GM23248 (cell line): Measurements from ENCODE around the gene BRD2. TPM values are rescaled to one million over a fixed set of nuclear protein-coding genes. Genes with fewer than 3 reads are reported as not detected.

Experiments
- DNase-seq: peaks from one replicate; pipeline ENCODE4 v3.0.0-alpha.2; 2015
- H2AFZ ChIP-seq: fragments of 200-600 bp; sonication (generic); 2 replicates; pipeline ENCODE4 v1.6.1; 2016; ENCODE audit warnings: antibody characterized with exemption
- H3F3A ChIP-seq: fragments of 200-600 bp; sonication (generic); 2 replicates; pipeline ENCODE4 v1.6.1; 2016; ENCODE audit warnings: mild to moderate bottlenecking, antibody characterized with exemption, mixed run types; ENCODE audit not compliant: insufficient read depth
- H3K27ac ChIP-seq: fragments of 200-600 bp; sonication (generic); 2 replicates; pipeline ENCODE4 v1.5.1; 2016; ENCODE audit warnings: mild to moderate bottlenecking
- H3K27me3 ChIP-seq: fragments of 200-600 bp; sonication (generic); replicated peaks from 2 replicates; pipeline ENCODE4 v1.6.1; 2016; ENCODE audit warnings: mild to moderate bottlenecking; ENCODE audit not compliant: insufficient read depth
- H3K36me3 ChIP-seq: fragments of 200-600 bp; sonication (generic); 2 replicates; pipeline ENCODE4 v1.6.1; 2016; ENCODE audit warnings: low read depth, mild to moderate bottlenecking
- H3K4me1 ChIP-seq: fragments of 200-600 bp; sonication (generic); 2 replicates; pipeline ENCODE4 v1.6.1; 2016; ENCODE audit warnings: mild to moderate bottlenecking; ENCODE audit not compliant: insufficient read depth
- H3K4me2 ChIP-seq: fragments of 200-600 bp; sonication (generic); one replicate; pipeline ENCODE4 v1.6.1; 2016; ENCODE audit warnings: mild to moderate bottlenecking; ENCODE audit not compliant: unreplicated experiment
- H3K4me3 ChIP-seq: fragments of 200-600 bp; sonication (generic); 2 replicates; pipeline ENCODE4 v1.5.1; 2016; ENCODE audit warnings: mild to moderate bottlenecking
- H3K79me2 ChIP-seq: fragments of 200-600 bp; sonication (generic); 2 replicates; pipeline ENCODE4 v1.6.1; 2016; ENCODE audit warnings: mild to moderate bottlenecking; ENCODE audit not compliant: insufficient read depth
- H3K9ac ChIP-seq: fragments of 200-600 bp; sonication (generic); 2 replicates; pipeline ENCODE4 v1.6.1; 2016; ENCODE audit warnings: mild to moderate bottlenecking
- H3K9me2 ChIP-seq: fragments of 200-600 bp; sonication (generic); 2 replicates; pipeline ENCODE4 v1.6.1; 2016; ENCODE audit warnings: mixed run types, mild to moderate bottlenecking, moderate library complexity; ENCODE audit not compliant: insufficient read depth
- H3K9me3 ChIP-seq: fragments of 200-600 bp; sonication (generic); one replicate; pipeline ENCODE4 v1.6.1; 2017; ENCODE audit warnings: low read depth
- H4K20me1 ChIP-seq: fragments of 200-600 bp; sonication (generic); 2 replicates; pipeline ENCODE4 v1.6.0; 2016; ENCODE audit not compliant: insufficient read depth
- EZH2 ChIP-seq: fragments of 200-600 bp; sonication (generic); IDR thresholded peaks from 2 replicates; pipeline ENCODE4 v1.6.1; 2018; ENCODE audit warnings: antibody characterized with exemption, mild to moderate bottlenecking; ENCODE audit not compliant: insufficient read depth, poor library complexity, severe bottlenecking
- EZH2phosphoT487 ChIP-seq: fragments of 200-600 bp; sonication (generic); IDR thresholded peaks from 2 replicates; pipeline ENCODE4 v1.6.1; 2018; ENCODE audit warnings: antibody characterized with exemption, moderate library complexity, mild to moderate bottlenecking, low read depth; ENCODE audit not compliant: insufficient read depth
- WGBS, 2 experiments: methylation state at CpG; one replicate each; pipeline ENCODE4 v1.1.6; 2015 to 2017; ENCODE audit warnings: low lambda C conversion rate in 2 of 2, low coverage in 1 of 2; ENCODE audit errors: missing lambda C conversion rate in 2 of 2; 5-methylcytosine and 5-hydroxymethylcytosine counted together
- in situ Hi-C: fragments of 300-500 bp; cut with MboI; formaldehyde crosslinking; loops from 2 replicates; pipeline ENCODE4 v1.15.0; 2020
- polyA plus RNA-seq: library from polyadenylated mRNA; unstranded; fragments of >200 nt; fragmentation: Nextera tagmentation; extraction: Ambion mirVana; gene quantifications from 2 replicates; pipeline ENCODE4 v1.2.1, GENCODE V29; 2016
- total RNA-seq: library from RNA; depleted of rRNA; stranded (reverse); fragments of >200 nt; shearing (Covaris generic); gene quantifications from 2 replicates; pipeline ENCODE4 v1.2.3, GENCODE V29; 2014; rRNA removed

Gene BRD2
- total and polyA plus RNA-seq, 2 experiments from 2014 or later: 85.4 to 105 TPM

GRCh38 chr6:33030245-33030644 is 61.9 kb downstream of the BRD2 start:
- Histone ChIP-seq H3K36me3 (no peaks in the 10 kb centered on the region), H2AFZ (no peak overlapping the region), H3K4me3 (no peak overlapping the region), H3K9me2 (no peaks in the 10 kb centered on the region), H4K20me1 (no peaks in the 10 kb centered on the region), H3K27me3 (peaks cover 55% of the 10 kb centered on the region), H3F3A (no peaks in the 10 kb centered on the region), H3K9ac (no peak overlapping the region), H3K27ac (no peak overlapping the region), H3K79me2 (no peaks in the 10 kb centered on the region), H3K4me2 (no peak overlapping the region), H3K4me1 (no peaks in the 10 kb centered on the region), H3K9me3 (no peaks in the 10 kb centered on the region)
- TF ChIP-seq EZH2: no peak
- TF ChIP-seq EZH2phosphoT487: no peak
- in situ Hi-C loops: no loop called here
- no peak for DNase-seq
- WGBS, 2 experiments: 47 to 54% methylated on average over 3 of the region's 3 CpGs

Other genes starting within 250 kb of the BRD2 start
- not detected in 2 replicates for gene HLA-DQA2, start 227.2 kb upstream of the BRD2 start, total RNA-seq
- gene HLA-DQA2, start 227.2 kb upstream of the BRD2 start, polyA plus RNA-seq: not detected in 2 replicates
- gene HLA-DQB2, start 205.1 kb upstream of the BRD2 start, total RNA-seq: not detected in 2 replicates
- not detected in 2 replicates for gene HLA-DQB2, start 205.1 kb upstream of the BRD2 start, polyA plus RNA-seq
- not detected in 2 replicates for gene HLA-DOB, start 151.6 kb upstream of the BRD2 start, total RNA-seq
- not detected in 2 replicates for gene HLA-DOB, start 151.6 kb upstream of the BRD2 start, polyA plus RNA-seq
- 2.2 and 5.4 TPM in 2 replicates for gene TAP2, start 129.9 kb upstream of the BRD2 start, total RNA-seq
- gene TAP2, start 129.9 kb upstream of the BRD2 start, polyA plus RNA-seq: 4.6 and 5.1 TPM in 2 replicates
- gene PSMB8, start 124.5 kb upstream of the BRD2 start, total RNA-seq: 21.6 and 27.2 TPM in 2 replicates
- gene PSMB8, start 124.5 kb upstream of the BRD2 start, polyA plus RNA-seq: 33.5 and 36.0 TPM in 2 replicates
- 27.5 and 30.7 TPM in 2 replicates for gene TAP1, start 114.9 kb upstream of the BRD2 start, total RNA-seq
- gene TAP1, start 114.9 kb upstream of the BRD2 start, polyA plus RNA-seq: 29.8 and 30.7 TPM in 2 replicates
- gene PSMB9, start 114.4 kb upstream of the BRD2 start, total RNA-seq: 3.4 and 5.1 TPM in 2 replicates
- 11.2 and 12.3 TPM in 2 replicates for gene PSMB9, start 114.4 kb upstream of the BRD2 start, polyA plus RNA-seq
- not detected in 2 replicates for gene HLA-DMB, start 27.6 kb upstream of the BRD2 start, total RNA-seq
- gene HLA-DMB, start 27.6 kb upstream of the BRD2 start, polyA plus RNA-seq: 0.46 TPM in 1 of 2 replicates, not detected in the other
- 1.1 and 6.3 TPM in 2 replicates for gene HLA-DMA, start 15.5 kb upstream of the BRD2 start, total RNA-seq
- gene HLA-DMA, start 15.5 kb upstream of the BRD2 start, polyA plus RNA-seq: 5.6 and 6.2 TPM in 2 replicates
- not detected in 2 replicates for gene HLA-DOA, start 41.0 kb downstream of the BRD2 start, total RNA-seq
- 0.18 TPM in 1 of 2 replicates, not detected in the other for gene HLA-DOA, start 41.0 kb downstream of the BRD2 start, polyA plus RNA-seq
- gene HLA-DPA1, start 105.1 kb downstream of the BRD2 start, total RNA-seq: 0.89 and 2.5 TPM in 2 replicates
- gene HLA-DPA1, start 105.1 kb downstream of the BRD2 start, polyA plus RNA-seq: 4.2 and 4.9 TPM in 2 replicates
- gene HLA-DPB1, start 107.4 kb downstream of the BRD2 start, total RNA-seq: 12.5 and 14.9 TPM in 2 replicates
- 17.8 and 18.9 TPM in 2 replicates for gene HLA-DPB1, start 107.4 kb downstream of the BRD2 start, polyA plus RNA-seq
- gene COL11A2, start 223.9 kb downstream of the BRD2 start, total RNA-seq: 0.25 and 0.32 TPM in 2 replicates
- gene COL11A2, start 223.9 kb downstream of the BRD2 start, polyA plus RNA-seq: 0.05 and 0.31 TPM in 2 replicates
- 27.7 and 28.8 TPM in 2 replicates for gene RXRB, start 232.1 kb downstream of the BRD2 start, total RNA-seq
- 28.1 and 28.9 TPM in 2 replicates for gene RXRB, start 232.1 kb downstream of the BRD2 start, polyA plus RNA-seq
- gene SLC39A7, start 232.3 kb downstream of the BRD2 start, total RNA-seq: 126 and 147 TPM in 2 replicates
- 24.7 and 26.9 TPM in 2 replicates for gene SLC39A7, start 232.3 kb downstream of the BRD2 start, polyA plus RNA-seq
- 1.8 and 3.7 TPM in 2 replicates for gene HSD17B8, start 236.1 kb downstream of the BRD2 start, total RNA-seq
- gene HSD17B8, start 236.1 kb downstream of the BRD2 start, polyA plus RNA-seq: 5.3 and 5.6 TPM in 2 replicates
- gene RING1, start 239.9 kb downstream of the BRD2 start, total RNA-seq: 35.8 and 37.6 TPM in 2 replicates
- 11.3 and 12.7 TPM in 2 replicates for gene RING1, start 239.9 kb downstream of the BRD2 start, polyA plus RNA-seq